Measurements from ENCODE around the gene RELT.

RELT gene

DNA sequence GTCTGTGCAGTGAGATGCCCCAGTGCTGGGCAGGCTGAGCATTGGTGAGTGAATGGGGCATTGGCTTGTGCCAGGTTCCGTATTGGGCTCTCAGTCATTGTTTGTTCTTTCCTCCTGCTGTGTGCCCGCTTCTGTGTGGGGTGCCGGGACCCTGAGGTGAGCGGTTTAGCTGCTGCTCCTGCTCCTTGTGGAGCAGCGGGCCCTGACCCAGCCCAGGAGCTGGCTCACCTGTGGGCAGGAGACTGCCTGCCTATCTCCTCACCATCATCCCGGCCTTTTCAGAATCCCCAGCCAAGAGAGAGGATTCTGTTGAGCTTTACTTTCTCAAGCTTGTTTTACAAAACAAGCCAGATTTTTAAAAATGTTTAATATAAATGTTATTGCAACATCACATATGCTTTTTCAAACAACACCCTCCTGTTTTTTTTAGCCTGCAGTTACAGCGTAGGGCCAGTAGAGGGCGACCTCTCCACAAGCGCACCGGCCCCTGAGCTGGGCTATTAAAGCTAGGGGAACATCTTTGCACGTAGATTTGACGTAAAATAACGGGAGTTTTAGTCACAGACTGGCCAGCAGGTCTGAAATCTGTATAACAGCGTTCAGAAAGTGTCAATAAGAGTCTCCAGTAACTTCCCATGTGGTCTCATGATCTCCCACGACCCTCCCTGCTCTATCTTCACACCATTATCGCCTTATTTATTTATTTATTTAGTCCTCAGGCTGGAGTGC, 25.1 kb upstream of the RELT start:
- DNase-seq (ENCODE audit: low spot score): peak; percentile 89
- TF ChIP-seq, protein P1, sequence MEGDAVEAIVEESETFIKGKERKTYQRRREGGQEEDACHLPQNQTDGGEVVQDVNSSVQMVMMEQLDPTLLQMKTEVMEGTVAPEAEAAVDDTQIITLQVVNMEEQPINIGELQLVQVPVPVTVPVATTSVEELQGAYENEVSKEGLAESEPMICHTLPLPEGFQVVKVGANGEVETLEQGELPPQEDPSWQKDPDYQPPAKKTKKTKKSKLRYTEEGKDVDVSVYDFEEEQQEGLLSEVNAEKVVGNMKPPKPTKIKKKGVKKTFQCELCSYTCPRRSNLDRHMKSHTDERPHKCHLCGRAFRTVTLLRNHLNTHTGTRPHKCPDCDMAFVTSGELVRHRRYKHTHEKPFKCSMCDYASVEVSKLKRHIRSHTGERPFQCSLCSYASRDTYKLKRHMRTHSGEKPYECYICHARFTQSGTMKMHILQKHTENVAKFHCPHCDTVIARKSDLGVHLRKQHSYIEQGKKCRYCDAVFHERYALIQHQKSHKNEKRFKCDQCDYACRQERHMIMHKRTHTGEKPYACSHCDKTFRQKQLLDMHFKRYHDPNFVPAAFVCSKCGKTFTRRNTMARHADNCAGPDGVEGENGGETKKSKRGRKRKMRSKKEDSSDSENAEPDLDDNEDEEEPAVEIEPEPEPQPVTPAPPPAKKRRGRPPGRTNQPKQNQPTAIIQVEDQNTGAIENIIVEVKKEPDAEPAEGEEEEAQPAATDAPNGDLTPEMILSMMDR (IDR thresholded peaks at IDR 0.05; ENCODE audit: extremely low read depth, missing control alignments): peak; percentile 93

DNA sequence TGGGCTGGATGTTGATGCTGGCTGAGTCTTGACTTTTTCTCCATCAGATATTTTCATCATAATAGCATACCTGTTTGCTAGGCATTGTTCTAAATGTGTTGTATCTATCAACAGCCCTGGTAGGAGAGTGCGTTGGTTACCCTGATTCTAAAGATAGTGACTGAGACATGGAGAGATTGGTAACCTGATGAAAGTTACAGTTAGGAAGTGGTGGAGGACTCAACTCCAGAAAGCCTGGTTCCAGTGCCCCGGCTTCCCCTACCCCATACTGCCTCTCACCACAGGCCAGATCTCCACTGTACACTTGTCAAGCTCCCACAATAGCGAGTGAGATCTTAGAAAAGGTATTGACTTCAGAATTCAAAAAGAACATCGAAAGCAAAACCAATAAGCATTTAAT, 22.8 kb upstream of the RELT start:
- no peak for DNase-seq (ENCODE audit: low spot score)
- TF ChIP-seq, protein P1 (IDR thresholded peaks at IDR 0.05; ENCODE audit: extremely low read depth, missing control alignments): no peak

DNA sequence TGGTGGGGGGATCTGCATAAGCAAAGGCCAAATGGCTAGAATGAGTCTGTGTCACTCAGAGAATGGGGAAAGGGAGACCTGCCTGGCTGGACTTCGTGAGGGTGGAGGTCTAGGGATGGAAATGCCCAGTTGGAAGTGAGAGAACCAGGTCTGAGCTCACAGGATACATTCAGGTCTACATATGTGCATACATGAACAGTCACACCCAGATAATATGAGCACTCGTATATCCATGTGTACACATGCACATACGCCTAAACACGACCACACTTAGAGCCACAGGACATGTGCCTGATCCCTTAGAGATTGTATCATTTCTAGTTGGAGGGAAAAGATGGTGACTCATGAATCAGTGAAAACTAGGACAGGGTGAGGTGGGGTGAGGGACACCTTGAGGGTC, 21.1 kb upstream of the RELT start:
- TF ChIP-seq, protein P1 (IDR thresholded peaks at IDR 0.05; ENCODE audit: extremely low read depth, missing control alignments): no peak
- no peak for DNase-seq (ENCODE audit: low spot score)

DNA sequence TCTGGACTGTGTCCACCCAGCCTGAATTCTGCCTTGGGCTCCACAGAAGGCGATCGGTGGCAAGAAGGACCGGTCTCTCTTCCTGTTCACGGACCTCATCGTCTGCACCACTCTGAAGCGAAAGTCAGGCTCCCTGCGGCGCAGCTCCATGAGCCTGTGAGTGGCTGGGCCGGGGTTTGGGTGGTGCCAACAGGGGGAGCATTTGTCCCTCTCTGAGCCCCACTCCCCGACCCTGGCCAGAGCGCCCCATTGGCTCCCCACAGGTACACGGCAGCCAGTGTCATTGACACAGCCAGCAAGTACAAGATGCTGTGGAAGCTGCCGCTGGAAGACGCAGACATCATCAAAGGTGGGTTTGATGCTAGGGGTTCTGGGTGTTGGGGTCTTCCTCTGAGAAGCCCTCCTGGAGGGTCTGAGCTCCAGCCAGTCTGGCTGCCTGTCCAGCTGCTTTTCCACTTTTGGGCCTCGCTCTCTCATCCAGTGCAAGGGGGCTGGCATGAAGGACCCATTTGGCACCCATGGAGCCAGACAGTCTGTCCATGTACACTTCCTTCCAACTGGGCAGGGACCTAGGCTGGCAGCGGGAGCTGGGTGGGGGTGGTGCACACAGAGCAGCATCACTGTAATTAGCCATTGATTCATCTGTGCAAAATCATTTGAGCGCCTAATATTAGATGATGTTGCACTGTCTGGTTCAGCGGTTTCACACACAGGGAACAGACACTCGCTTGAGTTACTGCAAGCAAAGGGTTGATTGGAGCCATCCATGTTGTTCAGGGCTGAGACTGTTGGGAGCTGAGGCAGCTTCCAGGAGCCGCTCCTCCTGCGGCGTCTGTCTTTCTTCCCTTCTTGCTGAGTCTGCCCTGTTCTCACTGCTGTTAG, 19.0 kb upstream of the RELT start:
- DNase-seq (ENCODE audit: low spot score): no peak
- TF ChIP-seq, protein P1 (IDR thresholded peaks at IDR 0.05; ENCODE audit: extremely low read depth, missing control alignments): no peak

DNA sequence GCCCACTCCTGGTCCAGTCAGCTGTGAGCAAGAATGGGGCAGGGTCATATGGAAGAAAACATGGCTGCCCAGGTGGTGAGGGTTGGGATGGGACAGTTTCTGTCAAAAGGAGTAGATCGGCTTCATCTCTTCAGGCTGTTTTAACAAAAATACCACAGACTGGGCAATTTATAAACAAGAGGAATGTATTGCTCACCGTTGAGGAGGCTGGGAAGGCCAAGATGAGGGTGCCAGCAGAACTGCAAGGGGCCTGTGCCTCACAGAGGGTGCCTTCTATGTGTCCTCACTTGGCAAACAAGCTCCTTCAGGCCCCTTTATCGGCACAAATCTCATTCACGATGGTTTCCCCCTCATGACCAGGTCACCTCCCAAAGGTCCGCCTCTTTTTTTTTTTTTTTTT, 18.1 kb upstream of the RELT start:
- TF ChIP-seq, protein P1 (IDR thresholded peaks at IDR 0.05; ENCODE audit: extremely low read depth, missing control alignments): no peak
- no peak for DNase-seq (ENCODE audit: low spot score)

DNA sequence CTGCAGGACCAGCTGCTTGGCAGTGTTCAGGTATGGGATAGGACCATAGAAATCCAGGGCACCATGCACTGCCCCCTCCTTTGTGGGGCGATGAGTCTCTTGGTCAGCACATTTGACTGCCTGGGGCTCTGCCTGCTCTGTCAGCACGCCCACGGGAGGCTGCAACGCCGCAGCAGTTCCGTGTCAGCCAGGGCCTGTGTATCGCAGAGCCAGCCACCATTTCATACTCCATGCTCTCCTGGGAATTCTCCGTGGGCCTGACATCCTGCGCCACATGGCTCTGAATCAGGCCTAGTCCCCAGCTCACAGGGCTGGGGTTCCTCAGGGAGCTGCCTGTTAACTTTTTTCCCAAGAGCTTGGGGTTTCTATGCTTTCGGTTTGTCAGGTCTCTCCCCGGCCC, 16.9 kb upstream of the RELT start:
- DNase-seq (ENCODE audit: low spot score): no peak
- TF ChIP-seq, protein P1 (IDR thresholded peaks at IDR 0.05; ENCODE audit: extremely low read depth, missing control alignments): no peak
